Neural cell (in vitro differentiated cells): ENCODE results near the gene SFRP2. TPM values are rescaled to one million over a fixed set of nuclear protein-coding genes. Genes with fewer than 3 reads are reported as not detected.

Experiments
- H2AFZ ChIP-seq: fragments of 200-600, 300-800 bp; sonication (generic), shearing (Covaris generic); 2 replicates; pipeline ENCODE4 v1.6.0; 2014; ENCODE audit warnings: low read depth, mild to moderate bottlenecking, antibody characterized with exemption, low read length, moderate library complexity
- H3F3A ChIP-seq: fragments of 200-600 bp; shearing (Covaris generic); 2 replicates; pipeline ENCODE4 v1.6.1; 2016; ENCODE audit warnings: mild to moderate bottlenecking, moderate library complexity, mixed read lengths, antibody characterized with exemption, low read length; ENCODE audit not compliant: insufficient read depth, poor library complexity, severe bottlenecking
- H3K27ac ChIP-seq: fragments of 200-600, 300-800 bp; sonication (generic), shearing (Covaris generic); 2 replicates; pipeline ENCODE4 v1.5.1; 2014; ENCODE audit warnings: mild to moderate bottlenecking, low read length, moderate library complexity
- H3K27me3 ChIP-seq: fragments of 300-800, 200-600 bp; sonication (generic), shearing (Covaris generic); 2 replicates; pipeline ENCODE4 v1.6.0; 2014; ENCODE audit warnings: mild to moderate bottlenecking, low read depth, low read length, moderate library complexity; ENCODE audit not compliant: insufficient read depth
- H3K36me3 ChIP-seq: fragments of 300-800, 200-600 bp; sonication (generic), shearing (Covaris generic); 2 replicates; pipeline ENCODE4 v1.5.1; 2014; ENCODE audit warnings: mild to moderate bottlenecking, antibody characterized with exemption, low read length, moderate library complexity; ENCODE audit not compliant: insufficient read depth
- H3K4me2 ChIP-seq: fragments of 300-800, 200-600 bp; sonication (generic), shearing (Covaris generic); 2 replicates; pipeline ENCODE4 v1.6.0; 2014; ENCODE audit warnings: mild to moderate bottlenecking, low read length
- H3K4me3 ChIP-seq: fragments of 300-800, 200-600 bp; sonication (generic), shearing (Covaris generic); 2 replicates; pipeline ENCODE4 v1.5.1; 2014; ENCODE audit warnings: mild to moderate bottlenecking, low read length, moderate library complexity
- H3K79me2 ChIP-seq: fragments of 200-600 bp; shearing (Covaris generic); replicated peaks from 2 replicates; pipeline ENCODE4 v1.6.0; 2014; ENCODE audit warnings: mild to moderate bottlenecking, low read length, moderate library complexity; ENCODE audit not compliant: insufficient read depth
- H3K9ac ChIP-seq: fragments of 300-800, 200-600 bp; sonication (generic), shearing (Covaris generic); 2 replicates; pipeline ENCODE4 v1.6.1; 2016; ENCODE audit warnings: mild to moderate bottlenecking, low read length, mixed read lengths
- H3K9me2 ChIP-seq: fragments of 200-600 bp; shearing (Covaris generic); 2 replicates; pipeline ENCODE4 v1.6.1; 2016; ENCODE audit warnings: mild to moderate bottlenecking, low read length, mixed read lengths; ENCODE audit not compliant: insufficient read depth
- H3K9me3 ChIP-seq: fragments of 200-600, 300-800 bp; sonication (generic), shearing (Covaris generic); 2 replicates; pipeline ENCODE4 v1.6.1; 2016; ENCODE audit warnings: mild to moderate bottlenecking, mixed run types, low read length, moderate library complexity, mixed read lengths
- H4K20me1 ChIP-seq: fragments of 200-600 bp; shearing (Covaris generic); 2 replicates; pipeline ENCODE4 v1.6.1; 2016; ENCODE audit warnings: mild to moderate bottlenecking, mixed run types; ENCODE audit not compliant: insufficient read depth
- EP300 ChIP-seq: fragments of 450-650 bp; conservative IDR thresholded peaks from 2 replicates; pipeline ENCODE4 v1.6.1; 2014; ENCODE audit warnings: antibody characterized with exemption, mild to moderate bottlenecking, moderate library complexity; ENCODE audit not compliant: poor library complexity, severe bottlenecking
- EZH2 ChIP-seq: fragments of 200-600, 300-800 bp; shearing (Covaris generic), sonication (generic); IDR thresholded peaks from 2 replicates; pipeline ENCODE4 v1.6.1; 2014; ENCODE audit warnings: antibody characterized with exemption, low read length, borderline replicate concordance, mild to moderate bottlenecking; ENCODE audit not compliant: insufficient read depth, poor library complexity, severe bottlenecking
- MXI1 ChIP-seq: fragments of 450-650 bp; conservative IDR thresholded peaks from 2 replicates; pipeline ENCODE4 v1.6.1; 2014; ENCODE audit warnings: antibody characterized with exemption, mild to moderate bottlenecking; ENCODE audit not compliant: poor library complexity, severe bottlenecking
- POLR2AphosphoS5 ChIP-seq: IDR thresholded peaks from 2 replicates; pipeline ENCODE4 v1.6.1; 2012
- RAD21 ChIP-seq: fragments of 450-650 bp; conservative IDR thresholded peaks from 2 replicates; pipeline ENCODE4 v1.6.1; 2014; ENCODE audit warnings: antibody characterized with exemption, mild to moderate bottlenecking, moderate library complexity
- SMC3 ChIP-seq: fragments of 450-650 bp; conservative IDR thresholded peaks from 2 replicates; pipeline ENCODE4 v1.6.1; 2014; ENCODE audit warnings: antibody characterized with exemption, mild to moderate bottlenecking, moderate library complexity; ENCODE audit not compliant: poor library complexity
- TAF1 ChIP-seq: IDR thresholded peaks from 2 replicates; pipeline ENCODE4 v1.6.1; 2012; ENCODE audit warnings: low read depth
- polyA plus RNA-seq: library from polyadenylated mRNA; depleted of rRNA; stranded (reverse); fragments of >200 nt; gene quantifications from 2 replicates; pipeline ENCODE4 v1.2.3, GENCODE V29; 2014
- TF ChIP-seq, protein P1 (sequence below): IDR thresholded peaks from 2 replicates; pipeline ENCODE4 v1.6.1; 2012; ENCODE audit warnings: borderline replicate concordance
- TF ChIP-seq, protein P2 (sequence below): fragments of 450-650 bp; IDR thresholded peaks from 2 replicates; pipeline ENCODE4 v1.5.1; 2014; ENCODE audit warnings: antibody characterized with exemption, mild to moderate bottlenecking, moderate library complexity; ENCODE audit not compliant: poor library complexity, severe bottlenecking

The SFRP2 gene
- polyA plus RNA-seq, 1 donor from 2014 or later, result 0.51 TPM

- H3K9ac ChIP-seq, result no peak overlapping the region
- no peaks in the 10 kb centered on the region for H3K27me3 ChIP-seq
- no peaks in the 10 kb centered on the region for H3K9me3 ChIP-seq
- no peak for TF ChIP-seq TAF1
- TF ChIP-seq POLR2AphosphoS5, result no peak
- no peak for TF ChIP-seq EP300
- no peak for TF ChIP-seq SMC3
- TF ChIP-seq EZH2, result no peak
- no peak overlapping the region for H3K4me2 ChIP-seq
- no peaks in the 10 kb centered on the region for H3K36me3 ChIP-seq
- no peak overlapping the region for H3K27ac ChIP-seq
- no peaks in the 10 kb centered on the region for H3K9me2 ChIP-seq
- H4K20me1 ChIP-seq, result no peaks in the 10 kb centered on the region
- H3K79me2 ChIP-seq, result no peaks in the 10 kb centered on the region
- H3F3A ChIP-seq, result no peaks in the 10 kb centered on the region
- no peak overlapping the region for H2AFZ ChIP-seq
- no peak overlapping the region for H3K4me3 ChIP-seq
These were observed 41.4 kb downstream of the SFRP2 start for GRCh38 chr4:153747406-153747955.

GRCh38 chr4:153745651-153746050 lies 43.2 kb downstream of the SFRP2 start:
- H3K27ac ChIP-seq, result no peak overlapping the region
- no peaks in the 10 kb centered on the region for H3K9me2 ChIP-seq
- H3K27me3 ChIP-seq, result no peaks in the 10 kb centered on the region
- no peak for TF ChIP-seq TAF1
- TF ChIP-seq, protein P1, sequence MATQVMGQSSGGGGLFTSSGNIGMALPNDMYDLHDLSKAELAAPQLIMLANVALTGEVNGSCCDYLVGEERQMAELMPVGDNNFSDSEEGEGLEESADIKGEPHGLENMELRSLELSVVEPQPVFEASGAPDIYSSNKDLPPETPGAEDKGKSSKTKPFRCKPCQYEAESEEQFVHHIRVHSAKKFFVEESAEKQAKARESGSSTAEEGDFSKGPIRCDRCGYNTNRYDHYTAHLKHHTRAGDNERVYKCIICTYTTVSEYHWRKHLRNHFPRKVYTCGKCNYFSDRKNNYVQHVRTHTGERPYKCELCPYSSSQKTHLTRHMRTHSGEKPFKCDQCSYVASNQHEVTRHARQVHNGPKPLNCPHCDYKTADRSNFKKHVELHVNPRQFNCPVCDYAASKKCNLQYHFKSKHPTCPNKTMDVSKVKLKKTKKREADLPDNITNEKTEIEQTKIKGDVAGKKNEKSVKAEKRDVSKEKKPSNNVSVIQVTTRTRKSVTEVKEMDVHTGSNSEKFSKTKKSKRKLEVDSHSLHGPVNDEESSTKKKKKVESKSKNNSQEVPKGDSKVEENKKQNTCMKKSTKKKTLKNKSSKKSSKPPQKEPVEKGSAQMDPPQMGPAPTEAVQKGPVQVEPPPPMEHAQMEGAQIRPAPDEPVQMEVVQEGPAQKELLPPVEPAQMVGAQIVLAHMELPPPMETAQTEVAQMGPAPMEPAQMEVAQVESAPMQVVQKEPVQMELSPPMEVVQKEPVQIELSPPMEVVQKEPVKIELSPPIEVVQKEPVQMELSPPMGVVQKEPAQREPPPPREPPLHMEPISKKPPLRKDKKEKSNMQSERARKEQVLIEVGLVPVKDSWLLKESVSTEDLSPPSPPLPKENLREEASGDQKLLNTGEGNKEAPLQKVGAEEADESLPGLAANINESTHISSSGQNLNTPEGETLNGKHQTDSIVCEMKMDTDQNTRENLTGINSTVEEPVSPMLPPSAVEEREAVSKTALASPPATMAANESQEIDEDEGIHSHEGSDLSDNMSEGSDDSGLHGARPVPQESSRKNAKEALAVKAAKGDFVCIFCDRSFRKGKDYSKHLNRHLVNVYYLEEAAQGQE, result no peak
- no peak for TF ChIP-seq SMC3
- TF ChIP-seq POLR2AphosphoS5, result no peak
- no peak for TF ChIP-seq EZH2
- no peak for TF ChIP-seq EP300
- TF ChIP-seq, protein P2, sequence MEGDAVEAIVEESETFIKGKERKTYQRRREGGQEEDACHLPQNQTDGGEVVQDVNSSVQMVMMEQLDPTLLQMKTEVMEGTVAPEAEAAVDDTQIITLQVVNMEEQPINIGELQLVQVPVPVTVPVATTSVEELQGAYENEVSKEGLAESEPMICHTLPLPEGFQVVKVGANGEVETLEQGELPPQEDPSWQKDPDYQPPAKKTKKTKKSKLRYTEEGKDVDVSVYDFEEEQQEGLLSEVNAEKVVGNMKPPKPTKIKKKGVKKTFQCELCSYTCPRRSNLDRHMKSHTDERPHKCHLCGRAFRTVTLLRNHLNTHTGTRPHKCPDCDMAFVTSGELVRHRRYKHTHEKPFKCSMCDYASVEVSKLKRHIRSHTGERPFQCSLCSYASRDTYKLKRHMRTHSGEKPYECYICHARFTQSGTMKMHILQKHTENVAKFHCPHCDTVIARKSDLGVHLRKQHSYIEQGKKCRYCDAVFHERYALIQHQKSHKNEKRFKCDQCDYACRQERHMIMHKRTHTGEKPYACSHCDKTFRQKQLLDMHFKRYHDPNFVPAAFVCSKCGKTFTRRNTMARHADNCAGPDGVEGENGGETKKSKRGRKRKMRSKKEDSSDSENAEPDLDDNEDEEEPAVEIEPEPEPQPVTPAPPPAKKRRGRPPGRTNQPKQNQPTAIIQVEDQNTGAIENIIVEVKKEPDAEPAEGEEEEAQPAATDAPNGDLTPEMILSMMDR, result no peak
- TF ChIP-seq RAD21, result no peak
- TF ChIP-seq MXI1, result no peak
- no peak overlapping the region for H2AFZ ChIP-seq
- no peaks in the 10 kb centered on the region for H4K20me1 ChIP-seq
- no peak overlapping the region for H3K9ac ChIP-seq
- H3K79me2 ChIP-seq, result no peaks in the 10 kb centered on the region
- no peak overlapping the region for H3K4me3 ChIP-seq
- H3F3A ChIP-seq, result no peaks in the 10 kb centered on the region
- H3K36me3 ChIP-seq, result no peaks in the 10 kb centered on the region
- H3K4me2 ChIP-seq, result no peak overlapping the region
- peaks cover 6% of the 10 kb centered on the region for H3K9me3 ChIP-seq
